Embryonic facial prominence (tissue), 1 donor: ENCODE data around the gene RASL10A.

Source experiments
- DNase-seq: peaks from one replicate; pipeline ENCODE4 v3.0.0-alpha.2; 2016; ENCODE audit errors: extremely low spot score

The RASL10A gene

GRCh38 chr22:29306175-29306834 lies 9.2 kb downstream of the RASL10A start, which contains the start of gene GAS2L1:
GAS2L1 (plus strand) TSS chr22:29306650; CDS start chr22:29308106, 1,456 bp downstream.
- DNase-seq, result peak; percentile 52

- DNase-seq, result no peak
These were observed 9.7 kb downstream of the RASL10A start for GRCh38 chr22:29305836-29306174.

- no peak for DNase-seq
These were observed 12.6 kb downstream of the RASL10A start for GRCh38 chr22:29302681-29303465.

GRCh38 chr22:29302402-29302680 lies 13.2 kb downstream of the RASL10A start:
- no peak for DNase-seq

- no peak for DNase-seq
These were observed 13.6 kb downstream of the RASL10A start for GRCh38 chr22:29301716-29302401.

GRCh38 chr22:29300807-29301601 lies 14.5 kb downstream of the RASL10A start:
- no peak for DNase-seq

GRCh38 chr22:29300467-29300806 lies 15.1 kb downstream of the RASL10A start:
- no peak for DNase-seq

GRCh38 chr22:29299136-29299900 lies 16.2 kb downstream of the RASL10A start:
- no peak for DNase-seq

GRCh38 chr22:29298641-29299040 lies 16.9 kb downstream of the RASL10A start:
- no peak for DNase-seq

- DNase-seq, result no peak
These were observed 23.1 kb downstream of the RASL10A start for GRCh38 chr22:29292379-29292778.

- no peak for DNase-seq
These were observed 24.3 kb downstream of the RASL10A start for GRCh38 chr22:29291215-29291614.

GRCh38 chr22:29290061-29290460 lies 25.4 kb downstream of the RASL10A start:
- DNase-seq, result no peak

GRCh38 chr22:29288837-29289236 lies 26.7 kb downstream of the RASL10A start:
- DNase-seq, result no peak

- no peak for DNase-seq
These were observed 31.3 kb downstream of the RASL10A start for GRCh38 chr22:29284196-29284595.

GRCh38 chr22:29277927-29278326 lies 37.6 kb downstream of the RASL10A start:
- DNase-seq, result no peak

- no peak for DNase-seq
These were observed 39.5 kb downstream of the RASL10A start for GRCh38 chr22:29275819-29276565.

GRCh38 chr22:29275167-29275566 lies 40.3 kb downstream of the RASL10A start:
- DNase-seq, result no peak

GRCh38 chr22:29272624-29273023 lies 42.9 kb downstream of the RASL10A start:
- no peak for DNase-seq

- no peak for DNase-seq
These were observed 44.8 kb downstream of the RASL10A start for GRCh38 chr22:29270475-29271271.
